C1 segment of cervical spinal cord (tissue), 14 donors: ENCODE results near the gene SUGCT.

ENCODE experiments used
- DNase-seq, 14 donors: peaks; one replicate each; lab custom pipeline; 2025; lab: John Stamatoyannopoulos, UW

Gene SUGCT

GRCh38 chr7:40519009-40519408 lies 384.2 kb downstream of the SUGCT start:
- DNase-seq = no peak

- DNase-seq = no peak
These were observed 386.4 kb downstream of the SUGCT start for GRCh38 chr7:40520986-40521738.

GRCh38 chr7:40525764-40526163 lies 391.0 kb downstream of the SUGCT start:
- DNase-seq = no peak

- no peak for DNase-seq
These were observed 392.3 kb downstream of the SUGCT start for GRCh38 chr7:40526951-40527715.

GRCh38 chr7:40527723-40528122 lies 392.9 kb downstream of the SUGCT start:
- no peak for DNase-seq

GRCh38 chr7:40530292-40530691 lies 395.5 kb downstream of the SUGCT start:
- DNase-seq = no peak

GRCh38 chr7:40531956-40532355 lies 397.2 kb downstream of the SUGCT start:
- no peak for DNase-seq

- DNase-seq = no peak
These were observed 400.9 kb downstream of the SUGCT start for GRCh38 chr7:40535678-40536077.

GRCh38 chr7:40536421-40536820 lies 401.6 kb downstream of the SUGCT start:
- no peak for DNase-seq

- DNase-seq = no peak
These were observed 403.5 kb downstream of the SUGCT start for GRCh38 chr7:40538281-40538680.

GRCh38 chr7:40541336-40541735 lies 406.5 kb downstream of the SUGCT start:
- no peak for DNase-seq

GRCh38 chr7:40542982-40543741 lies 408.4 kb downstream of the SUGCT start:
- no peak for DNase-seq

GRCh38 chr7:40544221-40544723 lies 409.5 kb downstream of the SUGCT start:
- DNase-seq = no peak

GRCh38 chr7:40544871-40545303 lies 410.1 kb downstream of the SUGCT start:
- DNase-seq = no peak

- DNase-seq = no peak
These were observed 410.9 kb downstream of the SUGCT start for GRCh38 chr7:40545739-40546138.

- no peak for DNase-seq
These were observed 412.1 kb downstream of the SUGCT start for GRCh38 chr7:40546616-40547501.

- DNase-seq = no peak
These were observed 414.7 kb downstream of the SUGCT start for GRCh38 chr7:40549372-40550039.

GRCh38 chr7:40551685-40552576 lies 417.1 kb downstream of the SUGCT start:
- DNase-seq = no peak

- no peak for DNase-seq
These were observed 425.9 kb downstream of the SUGCT start for GRCh38 chr7:40560672-40561071.
